ENCODE data around the gene CYB561D1.

CYB561D1 gene

GRCh38 chr1:109531380-109531779 is 37.5 kb downstream of the CYB561D1 start:
- DNase-seq: no peak

DNA sequence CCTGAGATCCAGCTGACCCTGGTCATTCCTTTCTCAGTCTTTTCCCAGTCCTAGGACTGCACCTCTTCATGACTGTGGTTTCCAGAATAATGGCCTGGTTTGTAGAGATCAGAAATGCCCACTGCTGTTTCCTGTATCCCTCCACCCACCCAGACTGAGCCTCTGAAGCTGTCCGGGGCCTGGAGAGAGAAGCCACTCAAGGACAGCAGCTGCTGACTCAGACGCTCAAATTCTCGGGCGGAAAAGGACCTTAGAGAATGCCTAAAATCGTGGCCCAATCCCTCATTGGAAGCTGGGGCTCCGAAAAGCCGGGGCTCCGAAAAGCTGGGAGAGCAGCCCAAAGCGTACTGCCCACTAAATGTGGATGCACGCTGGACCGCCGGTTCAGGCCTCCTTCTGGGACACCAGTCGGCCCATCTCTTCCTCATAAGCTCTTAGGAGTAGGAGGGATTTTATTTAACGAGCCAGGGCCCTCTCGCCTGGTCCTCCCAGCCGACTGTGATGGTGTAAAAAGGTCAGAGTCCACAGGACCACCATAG is 38.0 kb downstream of the CYB561D1 start:
- no peak for DNase-seq

DNA sequence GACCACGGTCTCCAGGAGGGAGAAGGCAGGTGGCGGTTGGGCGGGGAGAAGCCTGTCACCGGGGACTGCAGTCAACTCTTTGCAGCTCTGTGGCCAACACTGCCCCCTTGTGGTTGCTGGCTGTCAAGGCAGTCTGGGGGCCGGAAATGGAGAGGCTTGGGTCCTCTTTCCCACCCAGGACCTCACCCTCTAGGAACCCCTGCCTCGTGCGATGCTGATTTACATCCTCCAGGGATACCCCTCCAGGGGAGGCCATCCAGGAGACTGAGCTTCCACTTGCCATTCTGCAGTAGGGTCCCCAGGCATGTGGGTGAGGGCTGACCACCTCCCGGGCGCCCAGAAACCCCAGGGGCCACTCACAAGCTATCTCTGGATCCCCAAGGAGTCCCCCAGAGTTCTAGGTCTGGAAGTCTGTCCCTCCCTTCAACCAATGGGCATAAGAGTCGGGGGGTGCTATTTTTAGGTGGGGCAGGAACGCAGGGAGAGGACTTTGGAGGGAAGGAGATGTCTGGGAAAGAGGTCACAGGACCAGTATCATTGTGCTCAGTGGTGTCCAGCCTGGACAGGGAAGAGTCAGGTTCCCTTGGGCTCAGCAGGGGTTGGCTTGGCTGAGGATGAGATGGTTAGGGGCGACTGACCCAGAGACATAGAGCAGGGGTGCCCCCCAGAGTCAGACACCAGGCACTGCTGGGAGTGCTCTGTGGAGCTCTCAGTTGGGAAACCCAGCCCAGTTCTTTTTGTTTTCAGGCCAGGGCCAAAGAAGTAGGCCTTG is 38.7 kb downstream of the CYB561D1 start:
- DNase-seq: peak; percentile 74

DNA sequence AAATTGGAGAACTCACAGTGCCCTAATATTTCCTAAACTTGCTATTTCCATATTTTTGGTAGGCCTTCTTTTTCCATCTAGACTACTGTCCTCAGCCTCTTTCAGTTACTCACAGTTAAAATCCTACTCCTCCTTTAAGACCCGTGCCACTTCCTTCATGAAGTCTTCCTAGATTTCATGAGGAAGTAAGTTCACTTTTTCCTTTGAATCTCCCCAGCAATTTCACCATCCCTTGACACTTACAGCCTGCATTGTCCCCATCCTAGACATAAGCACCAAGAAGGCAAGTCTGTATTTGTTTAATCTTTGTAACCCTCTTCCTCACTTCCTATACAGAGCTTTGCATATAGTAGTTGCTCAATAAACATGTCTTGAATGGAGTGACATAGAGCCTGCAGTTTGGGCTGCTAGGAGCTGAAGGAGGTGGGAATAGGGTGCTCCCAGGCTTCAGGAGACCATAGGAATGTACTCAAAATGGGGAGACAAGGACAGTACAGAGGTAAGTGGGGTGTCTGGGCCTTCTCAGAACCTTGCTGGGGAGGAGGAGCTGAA is 40.5 kb downstream of the CYB561D1 start:
- no peak for DNase-seq

DNA sequence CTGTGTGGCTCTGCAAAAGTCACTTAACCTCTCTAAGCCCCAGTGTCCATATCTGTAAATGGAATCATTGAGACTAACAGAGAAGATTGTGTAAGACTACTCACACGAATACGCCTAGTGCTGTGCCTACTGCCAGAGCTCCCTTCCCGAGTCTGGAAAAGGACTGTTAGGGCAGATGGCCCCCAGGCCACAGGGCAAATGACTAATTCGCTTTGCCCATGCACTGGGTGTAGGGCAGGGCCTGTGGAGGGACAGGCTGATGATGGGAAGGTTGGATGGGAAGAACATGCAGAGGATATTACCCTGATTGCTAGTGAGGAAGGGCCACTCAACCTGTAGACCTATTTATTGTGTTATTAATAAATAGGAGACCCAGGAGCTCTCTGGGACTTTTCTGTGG is 41.6 kb downstream of the CYB561D1 start:
- no peak for DNase-seq

DNA sequence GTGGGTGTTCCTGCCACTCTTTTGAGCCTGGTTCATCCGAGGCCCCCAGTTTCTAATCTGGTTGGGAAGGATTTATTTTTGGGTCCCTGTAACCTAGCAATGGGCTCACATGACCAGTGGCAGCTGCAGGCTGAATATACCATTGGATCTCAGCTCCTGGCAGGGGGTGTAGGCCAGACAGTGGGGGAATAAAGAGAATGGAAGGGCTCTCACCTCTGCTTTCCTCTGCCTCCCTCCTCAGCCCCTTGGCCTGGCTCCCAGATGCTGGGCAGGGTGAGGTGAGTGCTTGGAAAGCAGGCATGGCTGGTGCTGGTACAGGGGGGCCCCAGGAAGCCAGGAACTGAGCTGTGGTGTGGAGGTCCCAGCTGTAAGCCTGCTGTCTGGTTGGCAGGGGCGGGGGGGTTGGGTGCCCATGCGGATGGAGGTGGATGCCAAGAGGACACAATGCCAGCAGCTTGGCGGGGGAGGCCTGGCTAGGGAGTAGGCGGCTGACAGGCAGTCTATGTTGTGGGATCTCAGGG is 42.1 kb downstream of the CYB561D1 start:
- DNase-seq: peak; percentile 88

- no peak for DNase-seq
These were observed 43.7 kb downstream of the CYB561D1 start for GRCh38 chr1:109537450-109538178.

DNA sequence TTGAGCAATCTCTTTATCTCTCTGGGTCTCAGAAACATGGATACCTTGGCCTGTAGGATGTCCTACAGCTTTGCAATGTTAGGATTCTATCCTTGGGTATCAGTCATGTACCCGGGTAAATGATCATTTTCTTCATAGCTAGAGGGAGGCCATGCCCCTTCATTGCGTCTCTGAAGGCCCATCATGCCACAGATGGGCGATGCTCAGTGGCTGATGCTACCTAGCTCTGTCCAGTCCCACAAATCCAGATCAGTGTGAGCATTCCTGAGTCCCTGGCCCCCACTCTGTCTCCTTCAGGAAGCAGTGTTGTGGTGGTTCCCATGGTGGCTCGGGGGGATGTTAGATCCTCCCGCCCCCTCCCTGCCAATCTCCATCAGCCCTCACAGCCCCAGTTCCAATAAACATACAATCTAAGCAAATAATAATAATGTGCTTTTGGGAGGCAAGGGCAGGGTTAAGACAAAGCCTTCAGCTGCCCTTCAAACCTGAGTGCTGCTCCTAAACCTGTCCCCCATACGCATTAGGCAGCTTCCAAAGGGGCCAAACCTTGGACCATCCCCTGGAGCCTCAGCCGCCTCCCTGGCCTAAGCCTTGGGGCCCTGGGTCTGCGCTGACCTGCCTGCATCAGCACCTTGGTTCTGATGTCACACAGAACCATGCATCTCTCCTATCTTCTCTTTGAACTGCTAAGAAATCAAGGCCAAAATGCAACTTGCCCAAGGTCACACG is 45.1 kb downstream of the CYB561D1 start:
- no peak for DNase-seq

GRCh38 chr1:109539676-109540075 is 45.8 kb downstream of the CYB561D1 start, which contains the start of gene GPR61:
Gene GPR61, plus strand, starts transcription at chr1:109539872. Its CDS starts 3,151 bp downstream, at chr1:109543023.
- DNase-seq: no peak

- no peak for DNase-seq
These were observed 47.2 kb downstream of the CYB561D1 start for GRCh38 chr1:109541102-109541501.

DNA sequence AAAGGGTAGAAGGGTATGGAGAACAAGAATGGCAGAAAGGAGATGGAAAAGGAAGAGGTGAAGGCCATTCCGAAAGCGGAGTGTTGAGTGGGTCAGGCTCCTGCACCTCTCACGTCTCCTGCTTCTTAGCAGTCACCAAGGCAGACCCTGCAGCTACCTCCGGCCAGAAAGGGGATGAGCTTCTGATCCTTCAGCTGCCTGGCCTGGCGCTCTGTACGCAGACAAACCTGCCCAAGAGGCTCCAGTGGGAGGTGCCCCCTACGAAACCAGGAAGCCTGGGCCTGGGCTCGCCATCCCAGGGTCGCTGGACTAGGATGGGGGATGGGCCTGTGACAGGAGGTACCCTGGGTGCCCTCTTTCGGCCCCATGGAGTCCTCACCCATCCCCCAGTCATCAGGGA is 48.8 kb downstream of the CYB561D1 start:
- no peak for DNase-seq

- DNase-seq: no peak
These were observed 49.5 kb downstream of the CYB561D1 start for GRCh38 chr1:109543283-109543987.

DNA sequence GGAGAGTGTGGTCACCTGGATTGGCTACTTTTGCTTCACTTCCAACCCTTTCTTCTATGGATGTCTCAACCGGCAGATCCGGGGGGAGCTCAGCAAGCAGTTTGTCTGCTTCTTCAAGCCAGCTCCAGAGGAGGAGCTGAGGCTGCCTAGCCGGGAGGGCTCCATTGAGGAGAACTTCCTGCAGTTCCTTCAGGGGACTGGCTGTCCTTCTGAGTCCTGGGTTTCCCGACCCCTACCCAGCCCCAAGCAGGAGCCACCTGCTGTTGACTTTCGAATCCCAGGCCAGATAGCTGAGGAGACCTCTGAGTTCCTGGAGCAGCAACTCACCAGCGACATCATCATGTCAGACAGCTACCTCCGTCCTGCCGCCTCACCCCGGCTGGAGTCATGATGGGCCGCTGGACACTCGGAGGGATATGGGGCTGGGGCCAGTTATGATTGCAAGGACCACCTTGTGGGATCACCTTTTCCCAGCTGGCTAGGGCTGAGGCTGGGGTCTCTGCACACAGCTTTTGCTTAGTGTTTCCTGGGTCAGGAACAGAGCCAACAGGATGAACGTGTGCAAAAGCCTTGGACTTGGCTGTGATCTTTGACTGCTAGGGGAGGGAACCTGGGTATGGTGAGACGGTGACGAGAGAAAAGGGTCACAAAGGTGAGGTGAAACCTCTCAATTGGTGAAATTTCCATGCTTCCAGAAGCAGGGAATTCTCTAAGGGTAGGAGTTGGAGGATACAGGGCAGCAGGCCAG is 50.3 kb downstream of the CYB561D1 start:
- no peak for DNase-seq

DNA sequence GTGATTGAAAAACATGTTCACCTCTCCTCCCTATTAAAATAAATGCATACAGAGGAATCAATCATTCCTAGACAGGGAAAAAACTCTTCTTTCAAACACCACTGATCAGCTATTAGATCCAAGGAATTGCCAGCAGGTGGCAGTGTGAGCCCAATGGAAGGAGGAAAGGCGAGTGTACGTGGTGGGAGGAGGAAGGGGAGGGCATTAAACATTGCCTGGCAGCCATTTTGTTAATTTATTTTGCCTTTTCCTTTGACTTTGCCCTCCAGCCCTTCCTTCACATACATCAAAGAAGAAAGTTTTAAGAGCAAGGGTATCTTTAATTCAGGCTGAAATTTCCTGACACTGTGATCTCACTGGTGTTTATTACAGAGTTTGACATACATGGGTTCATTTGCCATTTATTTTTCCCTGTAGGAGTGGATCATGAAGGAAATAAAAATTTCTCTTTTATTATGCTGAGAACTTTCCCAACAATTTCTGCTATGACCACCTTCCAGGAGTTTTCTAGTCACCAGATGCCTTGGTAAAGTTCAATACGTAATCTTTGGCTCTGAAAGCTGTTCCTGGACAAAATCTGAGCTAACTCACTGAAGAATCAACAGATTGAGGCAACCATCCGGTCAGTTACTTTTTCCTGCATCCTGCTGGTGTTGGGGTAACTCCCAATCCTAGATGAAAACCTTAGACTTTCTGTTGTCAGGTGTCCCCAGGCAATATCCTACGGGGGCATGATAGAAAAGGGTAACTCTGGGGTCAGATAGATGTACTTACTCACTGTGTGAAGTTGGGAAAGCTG is 52.6 kb downstream of the CYB561D1 start:
- peak; percentile 87 for DNase-seq

- no peak for DNase-seq
These were observed 53.8 kb downstream of the CYB561D1 start for GRCh38 chr1:109547463-109548320.

DNA sequence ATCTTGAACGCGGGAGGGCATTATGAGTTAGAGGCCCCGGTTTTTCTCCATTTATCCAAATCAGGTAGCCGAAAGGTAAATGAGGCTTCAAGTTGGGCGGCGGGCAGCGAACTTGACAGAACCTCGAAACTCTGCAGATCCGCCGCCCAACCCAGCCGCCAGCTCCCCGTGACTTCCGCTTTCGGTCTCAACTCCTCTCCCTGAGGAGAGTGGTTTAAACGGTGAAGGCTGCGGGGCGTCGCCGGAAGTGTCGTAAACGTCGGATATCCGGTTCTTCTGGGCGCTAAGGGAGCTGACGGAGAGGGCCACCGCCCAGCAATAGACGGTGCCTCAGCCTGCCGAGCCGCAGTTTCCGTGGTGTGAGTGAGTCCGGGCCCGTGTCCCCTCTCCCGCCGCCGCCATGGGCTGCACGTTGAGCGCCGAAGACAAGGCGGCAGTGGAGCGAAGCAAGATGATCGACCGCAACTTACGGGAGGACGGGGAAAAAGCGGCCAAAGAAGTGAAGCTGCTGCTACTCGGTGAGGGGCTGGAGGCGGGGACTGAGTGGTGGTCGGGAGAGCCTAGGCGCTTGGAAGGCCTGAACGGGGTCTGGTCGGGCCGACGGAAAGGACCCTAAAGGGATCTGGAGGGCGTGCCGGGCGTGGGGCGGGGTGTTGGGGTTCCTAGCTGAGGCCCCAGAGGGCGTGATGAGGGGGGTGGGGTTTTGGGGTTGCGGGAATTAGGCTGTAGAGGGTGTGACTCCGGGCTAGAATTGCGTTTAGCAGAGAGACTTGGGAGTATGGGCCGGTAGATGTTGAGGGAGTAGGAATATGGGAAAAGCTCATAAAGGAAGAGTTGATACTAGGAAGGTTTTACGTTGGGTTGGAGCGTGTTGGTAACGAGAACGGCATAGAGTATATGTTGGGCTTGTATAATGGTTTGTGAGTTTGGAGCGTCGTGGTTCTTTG is 54.7 kb downstream of the CYB561D1 start, which contains the start of gene GNAI3:
Gene GNAI3 (plus strand): TSS at position 295 of the 947 bp plus-strand sequence. CDS start 106 bp downstream, at position 401.
- DNase-seq: peak; percentile 95
